HEK293 (cell line): ENCODE results near the gene DNAJC27.

Source experiments
- CTCF ChIA-PET: fragments of 350-600 bp; formaldehyde crosslinking; extraction: SDS; loops from one replicate; lab custom pipeline; 2021; ENCODE audit warnings: antibody characterized with exemption; lab: Yijun Ruan, JAX
- POLR2A ChIA-PET: fragments of 300-600 bp; formaldehyde crosslinking; extraction: SDS; loops from one replicate; lab custom pipeline; 2020; ENCODE audit warnings: antibody characterized with exemption, inconsistent platforms; lab: Yijun Ruan, JAX
- H3K27ac ChIP-seq: fragments of 200-500 bp; sonication (Bioruptor generic); 2 replicates; pipeline ENCODE4 v1.5.1; 2014; ENCODE audit warnings: low read depth, low read length, control low read depth, inconsistent platforms; ENCODE audit errors: extremely low read depth
- H3K36me3 ChIP-seq, 2 experiments: fragments of 200-500 bp in 1 of 2; sonication (Bioruptor generic) in 1 of 2; 1 replicate in 1 of 2; 2 replicates in 1 of 2; pipeline ENCODE4 v1.5.1; 2014 to 2017; ENCODE audit warnings: inconsistent platforms in 2 of 2, low read length in 2 of 2; ENCODE audit not compliant: control insufficient read depth in 2 of 2, insufficient read depth in 1 of 2
- H3K4me1 ChIP-seq: fragments of 200-500 bp; sonication (Bioruptor generic); 2 replicates; pipeline ENCODE4 v1.5.1; 2014; ENCODE audit warnings: mild to moderate bottlenecking, low read length, inconsistent platforms; ENCODE audit not compliant: control insufficient read depth, insufficient read depth
- H3K4me3 ChIP-seq: 2 replicates; pipeline ENCODE4 v1.5.1; 2011; ENCODE audit warnings: low read depth, mild to moderate bottlenecking, control low read depth, low read length, moderate library complexity
- H3K9me3 ChIP-seq: fragments of 200-500 bp; sonication (Bioruptor generic); 2 replicates; pipeline ENCODE4 v1.5.1; 2014; ENCODE audit warnings: low read depth, low read length, inconsistent platforms; ENCODE audit not compliant: control insufficient read depth, insufficient read depth
- HOXA7 ChIP-seq: sonication (generic); formaldehyde crosslinking; IDR thresholded peaks from 2 replicates; pipeline ENCODE4 v1.8.1; 2022; ENCODE audit warnings: missing genetic modification reagents, borderline replicate concordance
- HOXC10 ChIP-seq: sonication (generic); formaldehyde crosslinking; IDR thresholded peaks from 2 replicates; pipeline ENCODE4 v1.8.1; 2023; ENCODE audit warnings: mild to moderate bottlenecking, missing genetic modification reagents
- PRDM4 ChIP-seq: fragments of 450-650 bp; formaldehyde crosslinking; IDR thresholded peaks from 2 replicates; pipeline ENCODE4 v1.5.1; 2017; ENCODE audit warnings: missing biosample characterization, missing genetic modification characterization
- PRDM6 ChIP-seq: fragments of 450-650 bp; formaldehyde crosslinking; IDR thresholded peaks from 2 replicates; pipeline ENCODE4 v1.5.1; 2017; ENCODE audit warnings: missing biosample characterization, missing genetic modification characterization
- REPIN1 ChIP-seq: fragments of 450-650 bp; formaldehyde crosslinking; IDR thresholded peaks from 2 replicates; pipeline ENCODE4 v1.5.1; 2017; ENCODE audit warnings: missing biosample characterization, missing genetic modification characterization, low read depth
- WT1 ChIP-seq: fragments of 450-650 bp; formaldehyde crosslinking; IDR thresholded peaks from 2 replicates; pipeline ENCODE4 v1.5.1; 2016; ENCODE audit warnings: missing biosample characterization, missing genetic modification characterization
- ZBTB20 ChIP-seq: fragments of 450-650 bp; formaldehyde crosslinking; IDR thresholded peaks from 2 replicates; pipeline ENCODE4 v1.5.1; 2016; ENCODE audit warnings: missing biosample characterization, missing genetic modification characterization
- ZBTB49 ChIP-seq: fragments of 450-650 bp; formaldehyde crosslinking; IDR thresholded peaks from 2 replicates; pipeline ENCODE4 v1.5.1; 2016; ENCODE audit warnings: missing biosample characterization, missing genetic modification characterization, low read depth
- ZBTB7A ChIP-seq: fragments of 450-650 bp; formaldehyde crosslinking; IDR thresholded peaks from 2 replicates; pipeline ENCODE4 v1.5.1; 2016; ENCODE audit warnings: low read depth, missing biosample characterization, missing genetic modification characterization
- ZNF16 ChIP-seq: fragments of 450-650 bp; formaldehyde crosslinking; IDR thresholded peaks from 2 replicates; pipeline ENCODE4 v1.5.1; 2016; ENCODE audit warnings: low read depth, missing biosample characterization, missing genetic modification characterization
- ZNF202 ChIP-seq: fragments of 450-650 bp; formaldehyde crosslinking; IDR thresholded peaks from 2 replicates; pipeline ENCODE4 v1.5.1; 2016; ENCODE audit warnings: missing biosample characterization, missing genetic modification characterization, borderline replicate concordance
- ZNF214 ChIP-seq: fragments of 450-650 bp; formaldehyde crosslinking; IDR thresholded peaks from 2 replicates; pipeline ENCODE4 v1.5.1; 2017; ENCODE audit warnings: missing biosample characterization, mild to moderate bottlenecking, missing genetic modification characterization, borderline replicate concordance
- ZNF266 ChIP-seq: fragments of 450-650 bp; formaldehyde crosslinking; IDR thresholded peaks from 2 replicates; pipeline ENCODE4 v1.5.1; 2016; ENCODE audit warnings: missing biosample characterization, missing genetic modification characterization, low read depth
- ZNF354C ChIP-seq: fragments of 450-650 bp; formaldehyde crosslinking; IDR thresholded peaks from 2 replicates; pipeline ENCODE4 v1.5.1; 2016; ENCODE audit warnings: missing biosample characterization, missing genetic modification characterization, low read depth, borderline replicate concordance
- ZNF366 ChIP-seq: fragments of 450-650 bp; formaldehyde crosslinking; conservative IDR thresholded peaks from 2 replicates; pipeline ENCODE4 v1.5.1; 2016; ENCODE audit warnings: missing biosample characterization, missing genetic modification characterization
- ZNF433 ChIP-seq: fragments of 450-650 bp; formaldehyde crosslinking; IDR thresholded peaks from 2 replicates; pipeline ENCODE4 v1.5.1; 2016; ENCODE audit warnings: missing biosample characterization, missing genetic modification characterization, low read depth
- ZNF449 ChIP-seq: fragments of 450-650 bp; formaldehyde crosslinking; IDR thresholded peaks from 2 replicates; pipeline ENCODE4 v1.5.1; 2017; ENCODE audit warnings: missing biosample characterization, mild to moderate bottlenecking, missing genetic modification characterization, moderate library complexity
- ZNF48 ChIP-seq: fragments of 450-650 bp; formaldehyde crosslinking; IDR thresholded peaks from 2 replicates; pipeline ENCODE4 v1.5.1; 2016; ENCODE audit warnings: missing biosample characterization, missing genetic modification characterization
- ZNF514 ChIP-seq: fragments of 450-650 bp; formaldehyde crosslinking; IDR thresholded peaks from 2 replicates; pipeline ENCODE4 v1.5.1; 2016; ENCODE audit warnings: missing biosample characterization, missing genetic modification characterization
- ZNF558 ChIP-seq: fragments of 450-650 bp; formaldehyde crosslinking; IDR thresholded peaks from 2 replicates; pipeline ENCODE4 v1.5.1; 2016; ENCODE audit warnings: missing biosample characterization, missing genetic modification characterization
- ZNF626 ChIP-seq: fragments of 450-650 bp; sonication (Bioruptor Pico); formaldehyde crosslinking; IDR thresholded peaks from 2 replicates; pipeline ENCODE4 v1.5.1; 2018; ENCODE audit warnings: missing biosample characterization, missing genetic modification characterization, inconsistent platforms
- ZNF639 ChIP-seq: fragments of 450-650 bp; formaldehyde crosslinking; IDR thresholded peaks from 2 replicates; pipeline ENCODE4 v1.5.1; 2016; ENCODE audit warnings: missing biosample characterization, missing genetic modification characterization
- ZNF664 ChIP-seq: fragments of 450-650 bp; formaldehyde crosslinking; IDR thresholded peaks from 2 replicates; pipeline ENCODE4 v1.5.1; 2016; ENCODE audit warnings: missing biosample characterization, missing genetic modification characterization
- ZNF670 ChIP-seq: fragments of 450-650 bp; formaldehyde crosslinking; IDR thresholded peaks from 2 replicates; pipeline ENCODE4 v1.5.1; 2016; ENCODE audit warnings: missing biosample characterization, missing genetic modification characterization, low read depth
- ZNF692 ChIP-seq: fragments of 450-650 bp; formaldehyde crosslinking; IDR thresholded peaks from 2 replicates; pipeline ENCODE4 v1.5.1; 2016; ENCODE audit warnings: missing biosample characterization, missing genetic modification characterization
- ZSCAN30 ChIP-seq: fragments of 450-650 bp; IDR thresholded peaks from 2 replicates; pipeline ENCODE4 v1.5.1; 2018; ENCODE audit warnings: missing biosample characterization, mild to moderate bottlenecking, missing genetic modification characterization, moderate library complexity

DNAJC27 gene

GRCh38 chr2:24957221-24957620, 14.5 kb downstream of the DNAJC27 start (continued):
- no peak for TF ChIP-seq ZBTB49 (tag by site-specific recombination)
- TF ChIP-seq ZNF558 (tag by site-specific recombination), result no peak
- no peak for TF ChIP-seq ZBTB20 (tag by site-specific recombination)
- no peak for TF ChIP-seq ZNF664 (tag by site-specific recombination)
- TF ChIP-seq ZNF692 (tag by site-specific recombination), result no peak
- TF ChIP-seq ZNF366, result no peak
- no peak for TF ChIP-seq ZNF16 (tag by site-specific recombination)
- no peak for TF ChIP-seq ZNF354C (tag by site-specific recombination)
- TF ChIP-seq REPIN1 (tag by site-specific recombination), result no peak
- TF ChIP-seq HOXA7 (CRISPR knock-in tag), result no peak

- ChIA-PET CTCF (interaction anchor here (1.4 kb wide), 1 partner anchor 20 kb away, joined by 6 read pairs; no protein-coding TSS in a partner anchor), POLR2A (no interaction called here)
- no peak for TF ChIP-seq PRDM6 (tag by site-specific recombination)
- no peak for TF ChIP-seq HOXC10 (CRISPR knock-in tag)
- TF ChIP-seq ZNF449 (tag by site-specific recombination), result no peak
- no peak for TF ChIP-seq ZNF626 (tag by site-specific recombination)
- no peak for TF ChIP-seq ZNF433 (tag by site-specific recombination)
- no peak for TF ChIP-seq ZNF266
- TF ChIP-seq ZNF202 (tag by site-specific recombination), result no peak
- no peak for TF ChIP-seq ZNF514 (tag by site-specific recombination)
- no peak for TF ChIP-seq ZNF639 (tag by site-specific recombination)
- TF ChIP-seq ZNF670, result no peak
- TF ChIP-seq PRDM4 (tag by site-specific recombination), result no peak
- TF ChIP-seq ZNF214 (tag by site-specific recombination), result no peak
- TF ChIP-seq ZBTB7A, result no peak
- no peak for TF ChIP-seq ZSCAN30 (tag by site-specific recombination)
- no peak for TF ChIP-seq ZNF48 (tag by site-specific recombination)
- TF ChIP-seq WT1 (tag by site-specific recombination), result no peak
- H3K9me3 ChIP-seq, result no peaks in the 10 kb centered on the region
- H3K27ac ChIP-seq, result no peak overlapping the region
- H3K36me3 ChIP-seq, result peaks cover 43 to 96% of the 10 kb centered on the region in 2 experiments
- H3K4me1 ChIP-seq, result no peaks in the 10 kb centered on the region
- H3K4me3 ChIP-seq, result no peak overlapping the region
Observed at GRCh38 chr2:24955921-24956320, 15.8 kb downstream of the DNAJC27 start.
